LNCAP (cell line): Measurements from ENCODE around the gene SMG7.

Source experiments
- CTCF ChIP-seq: fragments of 450-650 bp; IDR thresholded peaks from 2 replicates; pipeline ENCODE4 v1.5.1; 2017; ENCODE audit warnings: mild to moderate bottlenecking

Gene SMG7

GRCh38 chr1:183543619-183544204, 71.4 kb downstream of the SMG7 start:
- peak; percentile 94 for TF ChIP-seq CTCF

GRCh38 chr1:183544598-183545297, 72.4 kb downstream of the SMG7 start:
- TF ChIP-seq CTCF, result no peak

- TF ChIP-seq CTCF, result no peak
Measured at GRCh38 chr1:183546427-183546826, 74.1 kb downstream of the SMG7 start.

- no peak for TF ChIP-seq CTCF
Measured at GRCh38 chr1:183548116-183548515, 75.8 kb downstream of the SMG7 start.

- TF ChIP-seq CTCF, result no peak
Measured at GRCh38 chr1:183550915-183551314, 78.6 kb downstream of the SMG7 start.

- TF ChIP-seq CTCF, result no peak
Measured at GRCh38 chr1:183551924-183552323, 79.6 kb downstream of the SMG7 start.

- TF ChIP-seq CTCF, result no peak
Measured at GRCh38 chr1:183552441-183552840, 80.1 kb downstream of the SMG7 start.
